ENCODE measurements around the gene EMP2.
"Not testable (repeated sequence)": the region's sequence is repeated elsewhere in the genome, so short reads cannot be mapped to it uniquely, and the experiment has no call there.

The EMP2 gene

GRCh38 chr16:10577305-10578202 lies 2.8 kb downstream of the EMP2 start:
- DNase-seq = no peak

GRCh38 chr16:10576390-10577304 lies 3.8 kb downstream of the EMP2 start:
- DNase-seq = no peak

- no peak for DNase-seq
Measured at GRCh38 chr16:10575506-10576130, 4.8 kb downstream of the EMP2 start.

GRCh38 chr16:10572611-10573010 lies 7.8 kb downstream of the EMP2 start:
- no peak for DNase-seq

- DNase-seq = no peak
Measured at GRCh38 chr16:10571354-10571753, 9.0 kb downstream of the EMP2 start.

- DNase-seq = no peak
Measured at GRCh38 chr16:10569621-10570020, 10.8 kb downstream of the EMP2 start.

GRCh38 chr16:10566613-10567012 lies 13.8 kb downstream of the EMP2 start:
- no peak for DNase-seq

- DNase-seq = no peak
Measured at GRCh38 chr16:10565167-10565566, 15.2 kb downstream of the EMP2 start.

GRCh38 chr16:10564591-10564990 lies 15.8 kb downstream of the EMP2 start:
- DNase-seq = no peak

- no peak for DNase-seq
Measured at GRCh38 chr16:10562361-10562899, 18.0 kb downstream of the EMP2 start.

GRCh38 chr16:10561425-10561824 lies 19.0 kb downstream of the EMP2 start:
- no peak for DNase-seq

- no peak for DNase-seq
Measured at GRCh38 chr16:10561001-10561400, 19.4 kb downstream of the EMP2 start.

GRCh38 chr16:10559792-10560191 lies 20.6 kb downstream of the EMP2 start:
- DNase-seq = not testable (repeated sequence)

GRCh38 chr16:10558746-10559641 lies 21.4 kb downstream of the EMP2 start:
- DNase-seq = no peak

GRCh38 chr16:10558305-10558704 lies 22.1 kb downstream of the EMP2 start:
- no peak for DNase-seq

- DNase-seq = no peak
Measured at GRCh38 chr16:10557750-10558149, 22.6 kb downstream of the EMP2 start.

GRCh38 chr16:10556236-10556635 lies 24.2 kb downstream of the EMP2 start:
- no peak for DNase-seq

- no peak for DNase-seq
Measured at GRCh38 chr16:10554569-10554968, 25.8 kb downstream of the EMP2 start.

GRCh38 chr16:10552998-10553491 lies 27.4 kb downstream of the EMP2 start:
- DNase-seq = peak; percentile 3

- no peak for DNase-seq
Measured at GRCh38 chr16:10552281-10552680, 28.1 kb downstream of the EMP2 start.

- no peak for DNase-seq
Measured at GRCh38 chr16:10551881-10552280, 28.5 kb downstream of the EMP2 start.

GRCh38 chr16:10548404-10548803 lies 32.0 kb downstream of the EMP2 start:
- no peak for DNase-seq
